ENCODE data around the gene PROX2. TPM values are rescaled to one million over a fixed set of nuclear protein-coding genes. Genes with fewer than 3 reads are reported as not detected.

PROX2 gene, protein sequence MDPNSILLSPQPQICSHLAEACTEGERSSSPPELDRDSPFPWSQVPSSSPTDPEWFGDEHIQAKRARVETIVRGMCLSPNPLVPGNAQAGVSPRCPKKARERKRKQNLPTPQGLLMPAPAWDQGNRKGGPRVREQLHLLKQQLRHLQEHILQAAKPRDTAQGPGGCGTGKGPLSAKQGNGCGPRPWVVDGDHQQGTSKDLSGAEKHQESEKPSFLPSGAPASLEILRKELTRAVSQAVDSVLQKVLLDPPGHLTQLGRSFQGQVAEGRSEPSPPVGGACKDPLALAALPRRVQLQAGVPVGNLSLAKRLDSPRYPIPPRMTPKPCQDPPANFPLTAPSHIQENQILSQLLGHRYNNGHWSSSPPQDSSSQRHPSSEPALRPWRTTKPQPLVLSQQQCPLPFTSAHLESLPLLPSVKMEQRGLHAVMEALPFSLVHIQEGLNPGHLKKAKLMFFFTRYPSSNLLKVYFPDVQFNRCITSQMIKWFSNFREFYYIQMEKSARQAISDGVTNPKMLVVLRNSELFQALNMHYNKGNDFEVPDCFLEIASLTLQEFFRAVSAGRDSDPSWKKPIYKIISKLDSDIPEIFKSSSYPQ
- not detected in 2 replicates for total RNA-seq

DNA sequence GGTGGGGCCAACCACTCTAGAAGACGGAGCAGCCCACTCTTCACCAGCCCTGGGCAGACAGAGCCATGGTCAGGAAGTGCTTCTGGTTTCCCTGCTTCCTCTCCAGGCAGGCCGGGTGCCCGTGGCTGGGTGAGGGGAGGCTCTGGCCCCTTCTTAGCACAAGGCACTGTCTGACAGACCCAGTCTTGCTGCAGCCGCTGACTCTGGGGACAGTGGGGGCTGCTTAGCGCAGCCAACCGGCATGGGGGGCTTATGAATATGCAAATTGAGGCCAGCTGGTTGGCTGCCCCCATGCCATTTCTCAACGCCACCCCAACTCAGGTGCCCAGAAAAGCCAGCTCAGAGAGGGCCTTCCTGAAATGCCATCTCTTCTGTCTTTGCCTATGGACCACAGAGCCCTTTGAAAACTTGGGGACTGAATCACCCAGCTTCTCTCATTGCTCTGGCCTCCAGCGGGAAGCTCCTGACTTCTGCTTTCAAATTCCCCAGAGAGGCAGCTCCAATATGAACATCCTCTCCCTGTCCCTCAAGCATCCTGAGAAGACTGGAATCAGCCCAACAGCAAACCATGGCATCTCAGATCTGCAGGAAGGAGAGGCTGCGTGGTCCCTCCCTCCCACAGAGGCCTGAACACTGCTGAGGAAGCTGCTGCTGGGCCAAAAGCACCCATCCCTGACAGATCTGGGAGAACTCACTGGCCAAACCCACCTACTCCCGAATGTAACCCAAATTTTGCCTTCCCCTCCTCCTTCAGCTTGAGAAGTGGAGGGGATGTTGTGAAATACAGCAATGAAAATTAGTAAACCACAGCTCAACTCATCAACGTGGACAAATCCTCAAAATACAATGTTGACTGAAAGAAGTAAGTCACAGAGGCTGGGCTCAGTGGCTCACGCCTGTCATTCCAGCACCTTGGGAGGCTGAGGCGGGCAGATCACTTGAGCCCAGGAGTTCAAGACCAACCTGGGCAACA is at the start of gene PROX2:
Gene PROX2, minus strand, starts transcription at position 205 of the 973 bp plus-strand sequence. CDS start 12,311 bp downstream, outside the sequence.

DNA sequence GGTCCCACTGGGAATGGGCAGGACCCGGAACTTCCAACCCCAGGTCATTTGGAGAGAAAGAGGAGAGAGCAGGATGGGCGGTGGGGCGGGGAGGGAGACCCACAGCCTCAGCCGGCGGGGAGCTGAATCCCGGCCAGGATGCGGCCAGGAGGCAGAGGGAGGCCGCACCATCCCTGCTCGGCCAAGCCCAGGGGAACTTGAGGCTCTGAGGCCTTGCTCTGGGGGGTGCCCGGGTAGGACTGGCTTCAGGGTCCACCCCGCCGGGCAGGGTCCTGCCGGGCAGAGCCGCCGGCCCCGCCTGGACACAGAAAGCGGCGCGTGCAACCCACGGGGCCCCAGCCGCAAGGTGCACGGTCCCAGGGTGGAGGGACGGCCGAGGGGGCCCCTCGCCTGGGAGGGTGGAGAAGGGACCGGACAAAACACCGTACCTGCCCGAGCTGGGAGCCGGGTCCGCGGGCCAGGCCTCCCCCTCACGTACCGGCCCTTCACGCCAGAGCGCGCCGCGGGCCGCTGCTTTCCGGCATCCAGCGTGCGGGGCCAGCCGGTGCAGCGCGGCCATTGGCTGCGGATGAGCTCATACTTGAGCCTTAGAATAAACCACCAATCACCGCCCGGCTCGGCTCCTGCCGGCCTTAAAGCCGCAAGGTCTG is 46.9 kb upstream of the PROX2 start, which contains the start of gene RPS6KL1:
Gene RPS6KL1, minus strand, starts transcription at position 509 of the 650 bp plus-strand sequence. CDS start 1,719 bp downstream, outside the sequence.

DNA sequence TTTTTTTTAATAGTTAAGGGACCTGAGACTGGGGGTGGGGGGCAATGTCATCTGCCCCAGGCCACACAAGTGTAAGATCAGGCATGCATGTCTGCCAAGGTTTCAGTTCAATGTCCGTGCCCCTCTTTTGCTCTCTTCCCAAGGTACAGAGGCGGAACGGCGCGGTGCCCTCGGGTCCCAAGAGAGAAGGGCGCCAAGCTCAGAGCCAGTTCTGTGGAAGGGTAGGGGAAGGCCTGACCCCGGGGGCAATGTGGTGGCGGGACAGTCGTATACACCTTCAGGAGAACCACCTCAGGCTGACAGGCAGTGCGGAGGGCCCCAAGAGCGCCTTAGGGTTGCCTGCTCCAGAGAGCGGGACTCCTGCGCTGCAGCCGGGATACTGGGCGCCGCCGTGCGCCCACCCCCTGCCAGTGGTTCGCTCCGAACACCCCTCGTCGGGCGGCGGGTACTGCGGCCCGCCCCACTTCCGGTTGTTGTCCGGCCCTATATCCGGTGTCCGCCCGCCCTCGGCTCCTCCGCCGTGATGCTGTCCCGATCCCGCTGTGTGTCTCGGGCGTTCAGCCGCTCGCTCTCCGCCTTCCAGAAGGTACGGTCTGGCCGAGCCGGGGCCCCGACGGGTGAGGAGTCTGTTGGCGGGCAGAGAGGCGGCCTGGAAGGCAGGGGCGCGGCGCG is 5.6 kb upstream of the PROX2 start, which contains the start of gene DLST:
Gene DLST, plus strand, starts transcription at position 486 of the 672 bp plus-strand sequence. Its CDS starts 38 bp downstream, at position 524.

Other genes starting within 250 kb of the PROX2 start
- gene AREL1, start 163.1 kb downstream of the PROX2 start, total RNA-seq, result 29.1 and 36.5 TPM in 2 replicates
- gene FCF1, start 163.0 kb downstream of the PROX2 start, total RNA-seq, result 21.0 and 34.0 TPM in 2 replicates
- 15.9 and 20.0 TPM in 2 replicates for gene YLPM1, start 112.8 kb downstream of the PROX2 start, total RNA-seq
- gene DLST, start 5.8 kb upstream of the PROX2 start, total RNA-seq, result 72.1 and 83.6 TPM in 2 replicates
- gene RPS6KL1, start 47.1 kb upstream of the PROX2 start, total RNA-seq, result 1.1 and 2.6 TPM in 2 replicates
- 1.2 and 1.6 TPM in 2 replicates for gene PGF, start 79.5 kb upstream of the PROX2 start, total RNA-seq
- gene EIF2B2, start 126.8 kb upstream of the PROX2 start, total RNA-seq, result 49.9 and 70.7 TPM in 2 replicates
- 15.6 and 19.5 TPM in 2 replicates for gene MLH3, start 175.3 kb upstream of the PROX2 start, total RNA-seq
- 27.1 and 29.1 TPM in 2 replicates for gene ACYP1, start 187.9 kb upstream of the PROX2 start, total RNA-seq
- 0.71 and 2.0 TPM in 2 replicates for gene ZC2HC1C, start 193.5 kb upstream of the PROX2 start, total RNA-seq